ENCODE results near the gene DCLRE1B.

- TF ChIP-seq CTCF (IDR thresholded peaks at IDR 0.05 in 8 of 11, conservative IDR thresholded peaks at IDR 0.05 in 3 of 11): no peak
- no peak for TF ChIP-seq POLR2AphosphoS5 (IDR thresholded peaks at IDR 0.05)
- TF ChIP-seq POLR2A (IDR thresholded peaks at IDR 0.05): no peak
Observed at GRCh38 chr1:113942527-113942926, 37.4 kb downstream of the DCLRE1B start.

All from spleen (tissue), 7 donors.